Cerebellar cortex (tissue), 1 donor: ENCODE data around the gene BARD1.
"Not testable (repeated sequence)": the region's sequence is repeated elsewhere in the genome, so short reads cannot be mapped to it uniquely, and the experiment has no call there.

ENCODE experiments used
- DNase-seq: peaks from one replicate; pipeline ENCODE4 v3.0.0-alpha.2; 2015; ENCODE audit warnings: low spot score

BARD1 gene

GRCh38 chr2:214765180-214765579, 44.3 kb downstream of the BARD1 start:
- no peak for DNase-seq

GRCh38 chr2:214753455-214753854, 56.0 kb downstream of the BARD1 start:
- no peak for DNase-seq

- no peak for DNase-seq
Measured at GRCh38 chr2:214750529-214750928, 59.0 kb downstream of the BARD1 start.

GRCh38 chr2:214747992-214748391, 61.5 kb downstream of the BARD1 start:
- DNase-seq: no peak

- DNase-seq: no peak
Measured at GRCh38 chr2:214742119-214742518, 67.4 kb downstream of the BARD1 start.

GRCh38 chr2:214740867-214741395, 68.6 kb downstream of the BARD1 start:
- no peak for DNase-seq

- DNase-seq: no peak
Measured at GRCh38 chr2:214737188-214737587, 72.3 kb downstream of the BARD1 start.

GRCh38 chr2:214730800-214731407, 78.6 kb downstream of the BARD1 start:
- no peak for DNase-seq

GRCh38 chr2:214730248-214730647, 79.2 kb downstream of the BARD1 start:
- no peak for DNase-seq

GRCh38 chr2:214724741-214725140, 84.7 kb downstream of the BARD1 start:
- DNase-seq: no peak

- not testable (repeated sequence) for DNase-seq
Measured at GRCh38 chr2:214717837-214718236, 91.6 kb downstream of the BARD1 start.

GRCh38 chr2:214716811-214717560, 92.5 kb downstream of the BARD1 start:
- DNase-seq: no peak

- no peak for DNase-seq
Measured at GRCh38 chr2:214715025-214715424, 94.5 kb downstream of the BARD1 start.

GRCh38 chr2:214713080-214713830, 96.2 kb downstream of the BARD1 start:
- no peak for DNase-seq

- no peak for DNase-seq
Measured at GRCh38 chr2:214710729-214711128, 98.8 kb downstream of the BARD1 start.

GRCh38 chr2:214706986-214707385, 102.5 kb downstream of the BARD1 start:
- no peak for DNase-seq

- no peak for DNase-seq
Measured at GRCh38 chr2:214699236-214699635, 110.2 kb downstream of the BARD1 start.

GRCh38 chr2:214696681-214697080, 112.8 kb downstream of the BARD1 start:
- no peak for DNase-seq

GRCh38 chr2:214695789-214696188, 113.7 kb downstream of the BARD1 start:
- DNase-seq: no peak

GRCh38 chr2:214683557-214683956, 125.9 kb downstream of the BARD1 start:
- DNase-seq: not testable (repeated sequence)

GRCh38 chr2:214679736-214680135, 129.7 kb downstream of the BARD1 start:
- DNase-seq: no peak

GRCh38 chr2:214676421-214677089, 132.9 kb downstream of the BARD1 start:
- no peak for DNase-seq
